Fibroblast of mammary gland (primary cell): ENCODE measurements around the gene NR6A1.

Experiments
- DNase-seq: peaks from one replicate; pipeline ENCODE4 v3.0.0-alpha.2; 2010; ENCODE audit warnings: low read depth
- H3K4me3 ChIP-seq: 2 replicates; pipeline ENCODE4 v1.5.1; 2011; ENCODE audit warnings: low read depth, mild to moderate bottlenecking, low read length, moderate library complexity; ENCODE audit not compliant: control insufficient read depth
- CTCF ChIP-seq: conservative IDR thresholded peaks from 2 replicates; pipeline ENCODE4 v1.5.1; 2011; ENCODE audit warnings: low read depth, low read length, inconsistent platforms; ENCODE audit not compliant: control insufficient read depth, insufficient read depth

NR6A1 gene

GRCh38 chr9:124725068-124725452 lies 46.1 kb downstream of the NR6A1 start:
- no peak overlapping the region for H3K4me3 ChIP-seq
- no peak for DNase-seq
- TF ChIP-seq CTCF, result no peak

- TF ChIP-seq CTCF, result no peak
- no peak for DNase-seq
- H3K4me3 ChIP-seq, result no peak overlapping the region
These were observed 46.6 kb downstream of the NR6A1 start for GRCh38 chr9:124724415-124725067.

GRCh38 chr9:124723352-124723751 lies 47.8 kb downstream of the NR6A1 start:
- no peak overlapping the region for H3K4me3 ChIP-seq
- no peak for TF ChIP-seq CTCF
- no peak for DNase-seq

GRCh38 chr9:124721109-124721906 lies 49.8 kb downstream of the NR6A1 start:
- DNase-seq, result peak; percentile 43
- H3K4me3 ChIP-seq, result no peak overlapping the region
- no peak for TF ChIP-seq CTCF

GRCh38 chr9:124720429-124721108 lies 50.5 kb downstream of the NR6A1 start:
- TF ChIP-seq CTCF, result no peak
- H3K4me3 ChIP-seq, result no peak overlapping the region
- DNase-seq, result no peak

- DNase-seq, result no peak
- no peak for TF ChIP-seq CTCF
- no peak overlapping the region for H3K4me3 ChIP-seq
These were observed 52.2 kb downstream of the NR6A1 start for GRCh38 chr9:124718928-124719327.
